GM18867 (cell line): ENCODE measurements around the gene SPOCK1.
"Not testable (repeated sequence)": the region's sequence is repeated elsewhere in the genome, so short reads cannot be mapped to it uniquely, and the experiment has no call there.

ENCODE experiments used
- ATAC-seq: cut with Tn5 transposase; IDR thresholded peaks from one replicate; pipeline ENCODE4 v1.9.1; 2021; ENCODE audit warnings: mild to moderate bottlenecking, moderate library complexity; ENCODE audit not compliant: unreplicated experiment

SPOCK1 gene

DNA sequence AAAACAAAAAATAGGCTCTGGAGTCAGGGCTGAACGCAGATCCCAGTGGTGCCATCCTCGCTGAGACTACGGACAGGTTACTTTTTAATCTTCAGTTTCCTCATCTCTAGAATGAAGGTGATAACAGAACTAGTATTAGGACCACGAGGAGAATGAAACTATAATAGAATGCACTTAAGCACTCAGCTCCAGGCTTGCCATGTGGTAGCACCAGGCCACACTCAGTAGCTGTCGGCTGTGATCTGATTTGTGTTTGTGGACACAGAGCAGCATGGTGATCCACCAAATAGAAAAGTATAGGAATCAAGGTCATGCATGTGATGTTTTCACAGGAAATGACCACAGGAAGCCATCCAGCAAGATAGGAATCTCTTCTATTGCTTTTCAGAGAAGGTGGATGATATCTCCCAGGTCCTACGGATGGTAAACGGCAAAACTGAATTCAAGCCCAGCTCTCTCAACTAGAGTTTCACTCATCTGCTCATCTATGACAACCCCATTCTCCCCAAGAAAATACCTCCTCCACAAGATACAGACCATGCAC, 498.0 kb downstream of the SPOCK1 start:
- ATAC-seq, result no peak

DNA sequence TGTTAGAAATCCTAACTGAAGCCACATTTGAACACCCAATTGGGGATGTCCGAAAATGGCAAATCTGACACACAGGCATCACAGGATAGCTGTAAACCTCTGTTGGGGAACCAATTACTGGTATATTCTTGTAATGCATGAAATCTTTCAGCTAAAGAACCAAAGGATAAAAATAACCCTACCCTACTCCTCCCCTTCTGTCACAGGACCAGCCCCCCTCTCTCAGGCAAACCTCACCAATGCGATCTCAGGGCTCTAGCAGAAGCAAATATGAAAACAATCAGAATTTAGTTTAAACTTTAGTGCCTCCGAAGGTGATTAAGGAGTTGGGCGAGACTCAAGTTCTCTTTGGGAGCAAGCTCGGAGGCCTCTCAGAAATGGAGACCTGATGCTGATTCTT, 499.3 kb downstream of the SPOCK1 start:
- ATAC-seq, result no peak

DNA sequence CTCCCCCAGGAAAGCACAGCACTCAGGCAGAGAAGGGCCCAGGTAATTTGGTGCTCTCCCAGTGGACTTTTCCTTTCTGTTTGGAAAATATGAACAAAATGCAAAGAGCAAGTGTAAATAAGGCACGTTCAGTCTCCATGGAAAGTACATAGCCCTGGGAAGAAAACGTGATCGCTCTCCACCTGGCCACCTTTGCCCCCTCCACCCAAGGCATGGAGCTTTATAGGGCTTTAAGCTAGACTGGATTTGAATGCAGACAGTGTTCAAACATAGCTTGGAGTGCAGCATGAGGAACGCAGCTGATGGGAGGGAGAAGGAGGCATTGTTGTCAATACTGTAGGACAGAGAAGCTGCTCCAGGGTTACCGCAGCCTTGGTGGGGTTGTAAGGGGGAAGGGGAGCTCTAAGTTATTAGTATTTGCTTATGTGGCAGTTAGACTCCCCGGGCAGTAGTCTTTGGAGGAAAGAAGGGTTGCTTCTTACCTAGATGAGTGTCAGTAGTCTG, 500.2 kb downstream of the SPOCK1 start:
- no peak for ATAC-seq

DNA sequence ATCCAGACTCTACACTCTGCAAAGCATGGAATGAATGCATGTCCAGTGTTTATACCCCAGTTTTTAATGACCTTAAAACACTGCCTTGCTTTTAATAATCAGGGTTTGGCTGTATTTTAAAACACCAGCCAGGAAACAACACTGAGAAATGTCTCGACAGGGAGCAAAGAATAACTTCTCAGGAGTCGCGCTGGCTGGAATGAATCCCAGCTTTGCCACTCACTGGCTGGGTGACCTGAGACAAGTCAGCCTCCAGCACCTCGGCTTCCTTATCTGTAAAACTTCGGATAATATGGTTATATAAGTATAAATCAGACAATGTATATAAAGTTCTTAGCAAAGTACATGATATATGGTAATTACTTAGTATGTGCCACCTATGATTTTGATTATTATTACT, 505.0 kb downstream of the SPOCK1 start:
- ATAC-seq, result no peak

DNA sequence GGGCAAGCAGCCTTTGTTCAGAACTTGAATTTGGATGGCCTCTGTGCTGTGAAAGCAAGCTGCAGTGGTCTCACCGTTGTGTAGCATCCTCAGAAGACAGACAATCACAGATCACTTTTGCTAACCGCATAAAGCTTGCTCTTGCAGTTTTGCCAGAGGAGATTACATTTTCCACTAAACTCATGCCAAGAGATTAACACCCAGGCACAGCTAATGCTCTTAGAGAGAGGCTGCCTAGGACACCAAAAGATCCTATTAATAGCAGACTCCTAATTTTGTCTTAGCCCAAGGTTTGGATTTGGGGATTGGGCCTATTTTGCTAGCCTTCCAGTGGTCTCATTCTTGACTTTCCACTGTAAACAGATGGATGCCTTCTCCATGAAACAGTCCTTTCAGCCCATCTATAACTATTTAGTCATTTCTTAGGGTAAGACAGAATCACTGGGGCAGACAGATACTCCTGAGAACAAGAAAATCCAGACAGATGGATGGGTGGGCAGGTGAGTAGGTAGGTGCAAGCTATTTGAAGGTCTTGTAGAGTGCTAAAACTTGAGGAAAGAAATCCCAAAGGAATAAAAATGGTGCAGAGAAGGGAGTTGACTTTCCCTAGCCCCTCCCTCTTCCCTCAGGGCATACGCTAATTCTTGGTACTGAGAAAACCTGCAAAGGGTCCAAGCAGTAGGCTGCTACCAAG, 506.2 kb downstream of the SPOCK1 start:
- ATAC-seq, result no peak

DNA sequence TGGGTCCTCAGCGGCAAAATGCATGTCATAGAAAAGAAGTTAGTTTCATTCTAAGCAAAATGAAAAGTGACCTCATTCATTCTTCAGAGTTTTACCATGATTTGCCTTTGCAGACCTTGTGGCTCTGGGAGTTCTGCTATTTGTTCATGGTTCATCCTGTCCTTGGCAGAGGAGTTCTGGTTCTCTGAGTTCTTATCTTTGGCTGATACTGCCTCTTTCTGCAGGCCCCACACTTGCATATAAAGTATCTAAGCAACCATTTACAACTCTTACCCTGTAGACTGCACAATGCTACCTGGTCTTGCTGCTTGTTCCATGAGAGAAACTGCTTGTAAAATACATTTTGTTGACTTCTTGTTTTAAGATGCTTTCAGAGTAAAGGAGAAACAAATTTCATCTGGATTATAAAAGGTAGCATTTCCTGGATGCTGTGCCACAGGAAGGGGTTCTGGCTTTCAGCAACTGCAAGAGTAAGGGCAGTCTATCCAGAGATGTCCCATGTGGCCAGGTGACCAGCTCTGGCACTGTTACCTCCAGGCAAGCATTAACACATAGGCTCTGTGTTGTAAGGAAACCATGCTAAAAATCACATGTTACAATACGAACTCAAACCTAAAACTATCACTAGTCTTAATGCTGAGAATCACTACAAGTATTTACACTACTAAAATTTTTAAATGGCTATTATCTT, 513.2 kb downstream of the SPOCK1 start:
- ATAC-seq, result no peak

DNA sequence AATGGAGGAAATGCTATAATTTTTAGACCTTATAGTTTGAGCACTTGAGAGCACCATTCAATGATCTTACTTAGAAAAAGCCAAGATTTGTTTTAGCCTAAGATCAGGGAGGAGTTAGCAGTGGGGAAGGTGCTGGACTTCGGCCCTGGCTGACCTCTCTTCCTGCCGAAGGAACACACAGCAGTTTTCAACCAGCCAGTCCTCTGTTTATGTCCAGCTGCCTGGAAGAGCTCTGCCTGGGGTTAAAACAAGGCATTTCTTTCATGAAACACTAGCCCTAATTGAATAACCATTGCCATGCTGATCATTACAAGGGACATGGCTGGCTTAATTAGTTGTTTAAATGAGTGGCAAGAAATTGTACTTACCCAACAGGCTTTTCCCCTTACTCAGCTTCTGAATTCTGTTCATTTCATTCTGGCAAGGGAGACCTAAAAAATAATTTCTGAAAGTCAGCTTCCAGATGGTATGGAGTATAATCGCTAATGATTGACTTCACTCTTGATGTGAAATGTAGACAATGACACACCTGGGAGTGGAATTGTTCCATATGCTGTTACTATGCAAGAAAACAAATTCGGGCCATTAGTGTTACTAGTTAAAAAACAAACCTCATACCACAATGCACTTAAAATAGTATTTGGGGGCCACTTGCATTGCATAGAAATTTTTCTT, 514.2 kb downstream of the SPOCK1 start:
- ATAC-seq, result no peak

DNA sequence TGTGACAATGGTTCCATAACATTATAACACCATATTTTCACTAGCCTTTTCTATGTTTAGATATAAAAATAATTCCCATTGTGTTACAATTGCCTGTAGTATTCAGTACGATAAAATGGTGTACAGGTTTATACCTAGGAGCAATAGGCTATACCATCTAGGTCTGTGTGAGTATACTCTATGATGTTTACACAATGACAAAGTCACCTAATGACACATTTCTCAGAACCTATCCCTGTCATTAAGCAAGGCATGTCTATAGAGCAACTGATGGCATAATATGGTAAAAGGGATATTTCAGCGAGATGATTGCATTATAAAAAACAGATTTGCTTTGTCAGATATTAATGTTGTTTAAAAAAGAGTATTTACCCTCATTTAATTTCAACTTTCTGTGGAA, 517.2 kb downstream of the SPOCK1 start:
- no peak for ATAC-seq

DNA sequence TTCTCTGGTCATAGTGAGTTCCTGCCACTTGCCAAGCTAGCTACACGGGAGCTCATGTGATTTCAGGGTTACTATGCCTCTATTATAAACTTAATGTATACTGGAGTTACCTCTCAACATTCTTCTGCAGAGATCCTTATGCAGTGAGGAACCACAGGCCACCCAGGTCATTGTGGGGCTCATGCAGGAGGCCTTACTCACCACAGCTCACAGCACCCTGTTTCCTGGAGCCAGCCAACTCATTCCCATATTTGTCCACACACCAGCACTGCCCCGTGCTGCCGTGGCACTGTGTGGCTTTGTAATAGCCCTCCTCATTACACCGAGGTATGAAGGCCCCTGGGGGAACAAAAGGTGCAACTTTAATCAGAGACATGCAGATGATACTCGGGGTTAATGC, 520.0 kb downstream of the SPOCK1 start:
- ATAC-seq, result no peak

DNA sequence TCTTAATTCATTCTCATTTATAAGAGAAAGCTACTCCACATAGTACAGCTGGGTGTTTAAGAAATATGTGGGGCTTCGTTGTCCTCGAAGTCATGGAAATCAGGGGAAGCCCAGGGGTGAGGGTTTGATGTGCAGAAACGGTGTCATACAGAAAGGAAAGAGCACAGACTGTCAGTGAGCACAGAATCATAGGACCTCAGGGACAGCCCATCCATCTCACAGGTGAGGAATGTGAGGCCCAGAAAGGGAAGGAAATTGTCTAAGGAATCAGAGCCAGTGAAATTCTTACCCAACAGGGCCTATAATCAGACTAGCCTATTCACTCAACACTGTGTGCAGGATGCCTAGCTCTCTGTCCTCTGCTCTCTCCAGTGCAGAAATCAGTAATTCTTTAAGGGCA, 535.6 kb downstream of the SPOCK1 start:
- ATAC-seq, result no peak

DNA sequence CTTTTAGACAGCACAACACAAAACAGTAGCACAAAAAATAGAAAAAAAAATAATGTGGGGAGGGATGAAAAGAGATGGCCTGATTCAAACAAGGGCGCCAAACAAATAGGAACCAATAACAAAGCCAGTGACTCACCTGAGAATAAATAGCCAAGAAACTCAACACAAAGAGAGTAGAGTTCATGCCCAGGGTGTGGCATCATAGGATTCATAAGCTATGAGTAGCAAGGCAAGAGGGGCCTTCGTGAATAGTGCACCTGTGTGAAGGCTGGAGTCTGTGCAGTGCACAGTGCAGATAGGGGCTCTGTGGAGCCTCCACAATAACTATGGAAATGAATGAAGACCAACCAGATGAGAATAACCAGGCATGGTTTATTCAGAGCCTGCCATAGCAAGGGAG, 541.7 kb downstream of the SPOCK1 start:
- no peak for ATAC-seq

DNA sequence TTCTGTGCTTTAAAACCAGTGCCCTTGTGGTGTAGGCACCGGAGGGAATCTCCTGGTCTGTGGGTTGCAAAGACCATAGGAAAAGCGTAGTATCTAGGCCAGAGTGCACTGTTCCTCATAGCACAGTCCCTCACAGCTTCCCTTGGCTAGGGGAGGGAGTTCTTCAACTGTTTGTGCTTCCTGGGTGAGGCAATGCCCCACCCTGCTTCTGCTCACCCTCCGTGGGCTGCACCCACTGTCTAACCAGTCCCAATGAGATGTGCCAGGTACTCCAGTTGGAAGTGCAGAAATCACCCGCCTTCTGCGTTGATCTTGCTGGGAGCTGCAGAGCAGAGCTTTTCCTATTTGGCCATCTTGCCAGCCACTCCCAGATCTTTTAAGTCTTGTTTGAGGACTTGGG, 545.0 kb downstream of the SPOCK1 start:
- not testable (repeated sequence) for ATAC-seq

DNA sequence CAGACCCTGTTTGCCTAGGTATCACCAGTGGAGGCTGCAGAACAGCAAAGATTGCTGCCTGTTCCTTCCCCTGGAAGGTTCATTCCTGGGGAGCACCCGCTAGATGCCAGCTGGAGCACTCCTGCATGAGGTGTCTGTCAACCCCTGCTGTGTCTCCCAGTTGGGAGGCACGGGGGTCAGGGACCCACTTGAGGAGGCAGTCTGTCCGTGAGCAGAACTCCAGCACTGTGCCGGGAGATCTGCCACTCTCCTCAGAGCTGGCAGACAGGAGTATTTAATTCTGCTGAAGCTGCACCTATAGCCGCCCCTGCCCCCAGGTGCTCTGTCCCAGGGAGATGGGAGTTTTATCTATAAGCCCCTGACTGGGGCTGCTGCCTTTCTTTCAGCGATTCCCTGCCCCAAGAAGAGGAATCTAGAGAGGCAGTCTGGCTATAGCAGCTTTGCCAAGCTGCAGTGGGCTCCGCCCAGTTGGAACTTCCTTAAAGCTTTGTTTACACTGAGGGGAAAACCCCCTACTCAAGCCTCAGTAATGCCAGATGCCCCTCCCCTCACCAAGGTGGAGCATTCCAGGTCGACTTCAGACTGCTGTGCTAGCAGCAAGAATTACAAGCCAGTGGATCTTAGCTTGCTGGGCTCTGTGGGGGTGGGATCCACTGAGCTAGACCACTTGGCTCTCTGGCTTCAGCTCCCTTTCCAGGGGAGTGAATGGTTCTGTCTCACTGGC, 545.6 kb downstream of the SPOCK1 start:
- ATAC-seq, result not testable (repeated sequence)

DNA sequence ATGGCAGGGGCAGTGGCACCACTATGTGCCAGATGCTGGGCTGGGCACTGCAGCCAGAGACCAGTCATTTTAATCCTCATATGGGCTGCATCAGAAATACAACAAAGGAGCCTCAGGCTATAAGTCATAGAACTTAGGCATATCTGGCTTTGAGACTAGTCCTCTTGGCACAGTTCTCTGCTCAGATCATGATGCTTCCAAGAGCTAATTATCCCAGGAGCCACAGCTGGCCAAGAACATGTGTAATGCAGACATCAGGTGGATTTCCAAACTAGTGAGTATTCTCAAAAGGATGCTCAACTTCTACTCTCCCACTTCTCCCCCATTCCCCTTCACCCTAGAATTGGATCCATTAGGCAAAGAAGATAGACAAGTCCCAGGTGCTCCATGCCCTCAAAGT, 571.6 kb downstream of the SPOCK1 start:
- no peak for ATAC-seq

DNA sequence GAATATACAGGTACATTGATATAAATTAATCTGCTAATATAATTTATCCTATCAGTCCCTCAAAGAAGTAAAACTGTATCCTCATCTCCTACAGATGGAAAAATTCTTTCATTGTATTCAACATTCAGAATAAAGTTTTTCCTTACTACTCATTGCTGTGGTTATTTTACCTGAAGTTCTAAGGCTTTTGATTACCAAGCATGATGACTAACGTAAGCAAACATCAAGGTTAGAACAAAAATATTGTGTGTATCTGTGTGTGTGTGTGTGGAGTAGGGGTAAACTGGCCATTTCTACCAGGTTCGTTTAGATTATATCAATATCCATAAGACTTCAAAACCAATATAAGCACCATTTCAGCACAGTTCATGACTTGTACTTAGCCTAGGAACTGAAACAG, 573.1 kb downstream of the SPOCK1 start:
- ATAC-seq, result no peak
